Inferior parietal cortex (tissue), 1 donor: Measurements from ENCODE around the gene SMAD7.

Experiments
- DNase-seq: peaks from one replicate; pipeline ENCODE4 v3.0.0-alpha.2; 2016; ENCODE audit errors: extremely low spot score

The SMAD7 gene

GRCh38 chr18:48986851-48987761 lies 36.3 kb upstream of the SMAD7 start:
- no peak for DNase-seq

- DNase-seq = no peak
These were observed 34.4 kb upstream of the SMAD7 start for GRCh38 chr18:48985161-48985560.

DNA sequence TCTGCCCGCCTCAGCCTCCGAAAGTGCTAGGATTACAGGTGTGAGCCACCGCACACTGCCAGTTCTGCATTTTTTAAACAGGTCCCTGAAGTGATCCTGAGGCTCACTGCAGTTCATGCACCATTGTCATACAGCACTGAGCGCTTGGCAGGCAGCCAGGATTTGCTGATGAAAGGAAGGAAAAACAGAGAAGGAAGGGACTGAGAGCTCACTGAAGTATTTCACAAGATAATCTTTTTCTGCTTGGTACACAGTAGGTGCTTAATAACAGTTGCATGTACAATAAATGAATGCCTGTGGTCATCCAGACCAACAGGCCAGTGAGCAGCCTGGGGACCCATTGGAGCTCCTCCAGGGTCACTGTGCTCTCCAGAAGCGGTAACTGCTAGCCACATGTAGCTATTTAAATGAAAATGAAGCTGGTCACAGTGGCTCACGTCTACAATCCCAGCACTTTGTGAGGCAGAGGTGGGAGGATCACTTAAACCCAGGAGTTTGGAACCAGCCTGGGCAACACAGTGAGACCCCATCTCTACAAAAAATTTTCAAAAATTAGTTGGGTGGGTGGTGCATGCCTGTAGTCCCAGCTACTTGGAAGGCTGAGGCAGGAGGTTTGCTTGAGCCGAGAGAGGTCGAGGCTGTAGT lies 33.1 kb upstream of the SMAD7 start:
- DNase-seq = no peak

GRCh38 chr18:48982266-48982665 lies 31.5 kb upstream of the SMAD7 start:
- no peak for DNase-seq

DNA sequence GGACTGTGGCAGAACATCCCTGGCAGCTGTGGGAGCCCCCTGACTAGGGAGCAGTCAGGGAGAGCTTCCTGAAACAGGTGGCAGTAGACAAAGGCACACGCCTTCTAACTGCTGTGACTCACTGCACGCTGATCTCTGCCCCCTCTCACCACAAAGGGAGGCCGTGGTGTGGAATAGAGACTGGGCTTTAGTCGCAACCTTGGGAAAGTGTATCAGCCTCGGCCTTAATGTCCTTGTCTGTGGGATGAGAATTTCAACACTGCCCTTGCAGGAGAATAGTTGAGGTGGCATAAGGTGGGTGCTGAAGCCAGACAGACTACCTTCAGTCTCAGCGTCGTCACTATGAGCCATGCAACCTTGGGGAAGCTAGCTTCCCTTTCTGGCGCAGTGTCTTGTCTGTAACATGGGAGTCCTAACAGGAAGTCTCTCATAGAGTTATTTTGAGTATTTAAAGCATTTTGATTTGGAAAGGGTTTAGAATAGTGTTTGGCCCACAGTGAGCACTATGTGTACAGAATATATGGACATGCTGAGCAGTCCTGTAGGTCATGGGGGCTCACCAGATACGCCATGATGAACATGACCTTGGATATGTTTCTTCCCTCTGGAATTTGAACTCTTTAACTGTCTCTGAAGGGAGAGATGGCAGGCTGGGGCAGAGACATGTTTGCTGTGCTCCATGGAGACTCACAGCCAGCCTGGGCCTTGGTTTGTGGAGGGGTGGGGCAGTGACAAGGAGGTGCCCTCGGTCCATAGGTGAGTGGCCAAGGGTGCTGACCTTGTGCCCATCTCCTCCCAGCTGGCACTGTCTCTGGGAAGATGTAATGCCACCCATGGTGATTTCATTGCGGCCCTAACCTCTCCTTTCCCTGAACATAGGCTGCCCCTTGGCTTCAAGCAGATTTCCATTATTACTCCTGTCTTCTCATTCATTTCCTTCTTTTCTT lies 29.5 kb upstream of the SMAD7 start:
- DNase-seq = no peak

DNA sequence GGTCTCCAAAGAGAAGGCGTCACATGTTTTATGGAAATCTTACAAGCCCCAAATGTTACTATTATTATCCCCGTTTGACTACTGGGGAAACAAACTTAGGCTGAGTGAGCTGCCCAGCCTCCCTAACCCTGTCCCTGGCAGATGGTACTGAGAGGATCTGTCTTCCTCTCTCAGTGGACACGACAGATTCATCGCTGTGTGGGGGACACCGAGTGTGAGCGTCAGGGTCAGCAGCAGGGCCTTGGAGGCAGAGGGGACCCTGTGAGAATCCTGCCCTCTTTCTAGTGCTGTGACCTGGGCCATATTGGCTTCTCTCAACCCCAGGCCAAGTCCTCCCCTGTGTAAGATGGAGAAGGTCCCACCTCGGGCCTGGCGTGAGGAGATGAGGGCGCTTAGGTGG lies 27.1 kb upstream of the SMAD7 start:
- DNase-seq = no peak

GRCh38 chr18:48975817-48976649 lies 25.3 kb upstream of the SMAD7 start:
- DNase-seq = no peak

- DNase-seq = no peak
These were observed 24.5 kb upstream of the SMAD7 start for GRCh38 chr18:48975120-48975816.

DNA sequence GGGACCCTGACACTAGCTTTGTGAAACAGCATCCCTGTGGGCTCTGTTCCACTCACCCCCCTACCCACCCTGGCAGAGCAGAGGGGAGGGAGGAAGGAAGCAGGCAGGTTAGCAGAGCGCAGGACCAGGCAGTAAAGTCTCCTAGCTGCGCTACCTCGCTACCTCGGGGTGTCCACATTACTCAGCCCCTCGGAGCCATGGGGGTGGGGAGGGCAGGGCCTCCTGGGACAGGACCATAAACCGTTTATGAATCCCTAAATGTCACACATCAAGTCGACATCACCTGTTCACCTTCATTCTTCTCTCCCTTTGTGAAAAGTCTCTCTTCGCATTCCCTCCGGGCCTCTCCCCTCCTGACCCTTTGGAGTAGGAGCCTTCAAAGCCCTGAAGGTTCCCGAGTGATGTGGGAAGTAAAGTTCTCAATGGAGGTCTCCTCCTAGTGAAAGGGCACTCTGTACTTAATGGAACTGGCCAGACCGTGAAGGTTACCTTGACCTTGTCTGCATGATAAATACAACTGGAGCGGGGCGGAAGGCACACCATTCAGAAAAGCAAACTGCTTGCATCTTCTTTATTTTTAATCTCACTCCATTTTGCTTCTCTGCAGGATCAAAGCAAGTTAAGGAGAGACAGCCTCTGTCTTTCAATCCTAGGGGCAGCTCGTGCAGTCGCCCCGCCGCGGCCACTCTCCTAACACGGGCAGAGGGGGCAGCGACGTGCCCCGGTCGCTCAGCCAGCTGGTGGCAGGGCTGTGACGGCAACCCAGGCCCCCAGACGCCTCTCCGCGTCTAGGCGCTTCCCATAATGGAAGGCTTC lies 23.7 kb upstream of the SMAD7 start:
- no peak for DNase-seq

- no peak for DNase-seq
These were observed 23.0 kb upstream of the SMAD7 start for GRCh38 chr18:48973731-48974130.

DNA sequence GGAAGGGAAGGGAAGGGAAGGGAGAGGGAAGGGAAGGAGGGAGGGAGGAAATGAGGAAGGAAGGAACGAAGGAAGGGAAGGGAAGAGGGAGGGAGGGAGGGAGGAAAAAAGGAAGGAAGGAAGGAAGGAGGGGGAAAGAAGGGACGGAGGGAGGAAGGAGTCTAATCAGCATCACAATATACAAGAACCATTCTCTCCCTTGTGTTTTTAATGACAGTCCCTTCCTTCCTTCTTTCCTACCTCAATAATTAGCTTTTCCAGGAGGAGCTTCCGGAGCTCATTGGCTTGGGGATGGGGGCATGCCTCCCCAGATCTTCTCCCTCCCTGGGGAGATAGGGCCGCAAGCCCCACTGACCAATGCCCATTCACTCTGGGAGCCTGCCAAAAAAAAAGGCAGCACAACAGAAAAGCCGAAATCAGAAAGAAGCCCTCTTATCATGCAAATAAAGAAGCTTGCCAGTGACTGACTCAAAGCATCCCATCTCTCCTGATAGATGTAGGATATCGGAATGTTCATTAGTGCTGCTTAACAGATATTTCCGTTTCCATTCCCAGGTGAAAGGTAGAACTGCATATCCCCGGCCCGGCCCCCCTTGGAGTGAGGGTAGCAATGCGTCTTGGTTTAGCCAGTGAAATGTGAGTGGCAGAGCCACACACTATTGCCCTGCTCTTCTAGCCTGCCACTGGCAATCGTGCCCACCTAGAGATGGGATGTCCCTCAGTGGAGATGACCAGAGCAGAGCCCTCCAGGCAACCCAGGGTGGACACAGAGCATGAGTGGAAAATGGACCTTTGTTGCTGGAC lies 17.8 kb upstream of the SMAD7 start:
- no peak for DNase-seq

DNA sequence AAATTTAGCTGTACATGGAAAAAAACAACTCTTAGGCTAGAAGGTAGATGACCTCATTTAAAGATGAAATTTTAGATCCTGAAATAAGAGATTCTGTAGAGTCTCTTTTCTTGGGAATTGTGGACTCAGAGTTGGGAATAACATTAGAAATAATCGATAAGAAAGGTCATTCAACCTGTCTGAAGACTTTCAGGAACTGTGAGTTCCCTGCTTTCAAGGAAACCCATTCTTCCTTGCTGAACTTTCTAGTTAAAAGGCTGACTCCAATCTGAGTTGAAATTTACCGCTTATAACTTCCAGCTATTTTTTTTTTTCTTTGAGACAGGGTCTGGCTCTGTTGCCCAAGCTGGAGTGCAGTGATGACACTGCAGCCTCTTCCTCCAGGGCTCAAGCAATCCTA lies 16.8 kb upstream of the SMAD7 start:
- DNase-seq = no peak

DNA sequence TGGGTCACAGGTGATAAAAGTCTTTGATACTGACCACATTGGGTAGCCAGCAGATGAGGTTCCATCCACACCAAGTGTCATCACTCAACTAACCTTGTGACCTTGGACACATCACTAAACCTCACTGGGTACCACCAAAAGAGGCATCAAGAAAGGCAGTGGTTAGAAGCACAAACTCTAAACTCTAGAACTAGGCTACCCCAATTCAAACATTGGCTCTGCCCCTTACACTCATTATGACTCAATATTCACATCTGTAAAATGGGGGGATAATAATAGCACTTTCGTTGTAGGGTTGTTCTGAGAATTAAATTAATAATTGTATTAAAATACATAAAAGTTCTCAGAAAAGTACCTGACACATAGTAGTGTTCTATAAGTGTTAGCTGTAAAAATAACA lies 15.8 kb upstream of the SMAD7 start:
- DNase-seq = no peak

DNA sequence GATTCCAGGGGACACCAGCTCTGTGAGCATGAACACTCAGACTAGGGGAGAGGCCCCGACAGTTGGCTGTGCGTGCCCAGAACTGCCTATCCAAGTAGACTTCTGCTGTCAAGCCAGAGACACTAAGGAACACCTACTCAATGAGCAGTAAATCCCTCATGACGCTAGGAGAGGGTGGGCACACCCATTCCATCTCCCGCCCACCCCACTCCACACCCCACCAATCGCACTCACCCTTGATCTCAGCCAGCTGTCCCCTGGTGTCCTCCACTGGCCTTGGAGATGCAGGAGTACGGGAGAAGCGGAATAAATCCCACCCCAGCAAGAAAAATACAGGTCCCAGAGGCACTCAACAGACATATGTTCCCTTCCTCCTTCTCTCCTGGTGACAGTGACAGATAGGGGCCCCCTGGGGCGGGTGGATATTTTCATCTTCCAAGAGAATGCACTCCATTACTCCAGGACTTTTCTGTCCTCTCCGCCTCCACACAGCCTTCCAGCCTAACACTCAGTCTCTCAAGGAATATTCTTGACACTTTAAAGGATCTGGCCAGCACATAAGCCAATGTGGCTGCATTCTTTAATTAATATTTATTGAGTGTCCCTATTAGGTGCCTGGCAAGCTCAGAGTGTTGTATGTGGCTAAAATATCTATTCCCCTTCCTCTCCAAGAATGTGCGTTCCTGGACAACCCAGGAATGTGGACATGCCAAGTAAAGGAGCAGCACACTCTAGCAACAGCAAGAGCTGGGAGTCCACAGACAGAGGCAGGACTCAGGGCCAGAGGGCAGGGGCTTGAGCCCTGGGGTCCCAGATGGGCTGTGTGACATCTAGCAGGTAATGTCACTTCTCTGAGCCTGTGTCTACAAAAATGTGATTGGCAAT lies 13.1 kb upstream of the SMAD7 start:
- DNase-seq = no peak

GRCh38 chr18:48962994-48963561 lies 12.3 kb upstream of the SMAD7 start:
- no peak for DNase-seq

DNA sequence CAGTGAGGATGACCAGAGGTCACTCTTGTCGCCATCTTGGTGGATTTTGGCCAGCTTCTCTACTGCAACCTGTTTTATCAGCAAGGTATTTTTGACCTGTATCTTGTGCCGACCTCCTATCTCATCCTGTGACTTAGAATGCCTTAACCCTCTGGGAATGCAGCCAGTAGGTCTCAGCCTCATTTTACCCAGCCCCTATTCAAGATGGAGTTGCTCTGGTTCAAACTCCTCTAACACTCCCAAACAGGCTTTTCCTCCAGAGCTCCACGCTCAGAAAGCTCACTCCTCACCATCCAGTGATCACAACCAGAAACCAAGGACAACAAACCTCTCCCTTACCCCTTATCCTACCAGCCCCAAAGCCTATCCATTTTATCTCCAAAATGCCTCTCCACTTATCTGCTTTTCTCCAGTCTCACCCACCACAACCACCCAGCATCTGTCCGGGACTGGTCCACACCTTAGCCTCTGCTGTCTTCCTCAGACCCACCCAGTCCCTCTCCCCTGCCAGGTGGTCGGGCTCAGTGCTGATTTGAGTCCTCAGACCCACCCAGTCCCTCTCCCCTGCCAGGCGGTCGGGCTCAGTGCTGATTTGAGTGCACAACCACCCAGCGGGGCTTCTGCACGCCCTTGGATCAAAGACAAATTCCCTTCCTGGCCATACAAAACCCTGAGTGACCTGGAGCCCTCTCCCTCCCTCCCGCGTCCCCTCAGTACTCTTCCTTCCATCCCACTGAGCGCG lies 11.7 kb upstream of the SMAD7 start:
- no peak for DNase-seq

GRCh38 chr18:48961547-48961946 lies 10.8 kb upstream of the SMAD7 start:
- DNase-seq = no peak
